HepG2 (cell line): ENCODE measurements around the gene WLS.

ENCODE experiments used
- GTF2F1 ChIP-seq: fragments of 150-350 bp; IDR thresholded peaks from 2 replicates; pipeline ENCODE4 v1.6.1; 2014; ENCODE audit warnings: low read length
- SNAPC2 ChIP-seq: sonication (generic); formaldehyde crosslinking; IDR thresholded peaks from 2 replicates; pipeline ENCODE4 v1.8.1; 2022; ENCODE audit warnings: mild to moderate bottlenecking, missing genetic modification reagents

DNA sequence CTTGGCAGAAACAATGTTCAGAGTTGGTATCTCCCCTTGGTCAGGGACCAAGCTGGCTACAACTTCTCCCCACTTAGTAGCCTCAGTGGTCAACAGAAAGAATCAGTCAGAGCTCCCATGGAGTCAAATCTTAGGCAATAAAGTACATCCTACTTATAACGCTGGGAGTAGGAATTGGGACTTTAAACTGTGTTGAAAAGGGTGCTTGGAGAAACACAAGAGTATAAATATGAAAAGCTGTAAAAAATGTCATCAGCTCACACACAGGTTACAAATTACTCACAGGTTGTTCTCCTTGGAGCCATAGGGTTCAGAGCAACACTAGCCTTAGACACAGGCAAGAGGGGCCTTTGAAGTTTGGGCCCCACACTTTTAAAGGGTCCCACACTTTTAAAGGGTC lies 67.4 kb downstream of the WLS start:
- TF ChIP-seq SNAPC2 (CRISPR knock-in tag) (no peak), GTF2F1 (no peak)
